ENCODE measurements around the gene MRPL41.
"Not testable (repeated sequence)": the region's sequence is repeated elsewhere in the genome, so short reads cannot be mapped to it uniquely, and the experiment has no call there.

Gene MRPL41

DNA sequence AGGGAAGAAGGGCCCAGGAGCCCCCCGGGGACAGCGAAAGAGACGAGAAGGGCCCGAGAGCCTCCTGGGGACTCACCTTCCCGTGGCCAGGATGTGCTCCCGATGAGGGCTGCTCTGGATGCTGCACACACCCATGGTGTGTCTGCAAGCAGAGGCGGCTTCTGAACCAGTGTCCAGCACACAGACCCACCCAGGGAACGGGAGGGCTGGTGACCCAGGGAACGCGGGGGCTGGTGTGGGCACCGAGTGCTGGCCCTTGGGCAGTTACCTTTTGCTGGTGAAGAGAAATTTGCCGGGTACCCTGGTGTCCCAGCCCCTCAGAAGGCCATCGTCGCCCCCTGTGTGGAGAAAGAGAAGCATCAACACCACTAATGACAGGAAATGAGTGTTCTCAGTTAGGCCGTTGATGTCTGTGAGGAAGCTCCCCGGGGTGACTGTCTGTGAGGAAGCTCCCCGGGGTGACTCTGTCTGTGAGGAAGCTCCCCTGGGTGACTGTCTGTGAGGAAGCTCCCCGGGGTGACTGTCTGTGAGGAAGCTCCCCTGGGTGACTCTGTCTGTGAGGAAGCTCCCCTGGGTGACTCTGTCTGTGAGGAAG lies 13.2 kb downstream of the MRPL41 start:
- no peak for DNase-seq (ENCODE audit: low spot score)
- H3K4me3 ChIP-seq = no peak overlapping the region
- H3K27ac ChIP-seq = no peak overlapping the region
- TF ChIP-seq, protein P1, sequence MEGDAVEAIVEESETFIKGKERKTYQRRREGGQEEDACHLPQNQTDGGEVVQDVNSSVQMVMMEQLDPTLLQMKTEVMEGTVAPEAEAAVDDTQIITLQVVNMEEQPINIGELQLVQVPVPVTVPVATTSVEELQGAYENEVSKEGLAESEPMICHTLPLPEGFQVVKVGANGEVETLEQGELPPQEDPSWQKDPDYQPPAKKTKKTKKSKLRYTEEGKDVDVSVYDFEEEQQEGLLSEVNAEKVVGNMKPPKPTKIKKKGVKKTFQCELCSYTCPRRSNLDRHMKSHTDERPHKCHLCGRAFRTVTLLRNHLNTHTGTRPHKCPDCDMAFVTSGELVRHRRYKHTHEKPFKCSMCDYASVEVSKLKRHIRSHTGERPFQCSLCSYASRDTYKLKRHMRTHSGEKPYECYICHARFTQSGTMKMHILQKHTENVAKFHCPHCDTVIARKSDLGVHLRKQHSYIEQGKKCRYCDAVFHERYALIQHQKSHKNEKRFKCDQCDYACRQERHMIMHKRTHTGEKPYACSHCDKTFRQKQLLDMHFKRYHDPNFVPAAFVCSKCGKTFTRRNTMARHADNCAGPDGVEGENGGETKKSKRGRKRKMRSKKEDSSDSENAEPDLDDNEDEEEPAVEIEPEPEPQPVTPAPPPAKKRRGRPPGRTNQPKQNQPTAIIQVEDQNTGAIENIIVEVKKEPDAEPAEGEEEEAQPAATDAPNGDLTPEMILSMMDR (IDR thresholded peaks at IDR 0.05) = no peak

GRCh38 chr9:137568445-137568844 lies 16.8 kb downstream of the MRPL41 start:
- H3K4me3 ChIP-seq; DNase-seq (ENCODE audit: low spot score); H3K27ac ChIP-seq: not testable (repeated sequence)

GRCh38 chr9:137569609-137570203 lies 18.0 kb downstream of the MRPL41 start:
- no peak for DNase-seq (ENCODE audit: low spot score)
- Histone ChIP-seq H3K4me3 (no peak overlapping the region), H3K27ac (no peak overlapping the region)
- TF ChIP-seq, protein P1 (IDR thresholded peaks at IDR 0.05) = no peak

DNA sequence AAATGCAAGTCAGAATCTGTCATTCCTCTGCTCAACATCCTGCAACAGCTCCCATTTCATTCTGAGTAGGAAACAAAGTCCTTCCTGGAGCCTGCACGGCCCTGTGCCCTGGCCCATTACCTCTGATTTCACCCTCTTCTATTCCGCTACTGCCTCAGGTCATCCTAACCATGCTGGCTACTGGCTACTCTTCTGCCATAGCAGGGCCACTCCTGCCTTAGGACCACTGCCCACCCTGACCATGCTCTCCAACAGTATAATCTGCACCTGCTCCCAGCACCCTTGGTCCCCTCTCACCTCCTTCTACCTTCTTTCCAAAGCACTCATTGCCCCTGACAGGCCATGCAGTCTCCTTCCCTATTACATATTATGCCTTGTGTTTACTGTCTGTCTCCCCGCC lies 18.9 kb downstream of the MRPL41 start:
- no peak for DNase-seq (ENCODE audit: low spot score)
- TF ChIP-seq, protein P1 (IDR thresholded peaks at IDR 0.05) = no peak
- H3K4me3 ChIP-seq = no peak overlapping the region
- H3K27ac ChIP-seq = no peak overlapping the region

- DNase-seq (ENCODE audit: low spot score) = no peak
- no peak overlapping the region for H3K4me3 ChIP-seq
- TF ChIP-seq, protein P1 (IDR thresholded peaks at IDR 0.05) = no peak
- no peak overlapping the region for H3K27ac ChIP-seq
These were observed 22.5 kb downstream of the MRPL41 start for GRCh38 chr9:137574192-137574591.

GRCh38 chr9:137575364-137575715 lies 23.7 kb downstream of the MRPL41 start:
- DNase-seq (ENCODE audit: low spot score) = no peak
- Histone ChIP-seq H3K4me3 (no peak overlapping the region), H3K27ac (no peak overlapping the region)
- TF ChIP-seq, protein P1 (IDR thresholded peaks at IDR 0.05) = no peak

GRCh38 chr9:137575716-137576411 lies 24.2 kb downstream of the MRPL41 start:
- H3K27ac ChIP-seq = no peak overlapping the region
- DNase-seq (ENCODE audit: low spot score) = no peak
- TF ChIP-seq, protein P1 (IDR thresholded peaks at IDR 0.05) = no peak
- no peak overlapping the region for H3K4me3 ChIP-seq
